GM12892 (cell line): ENCODE measurements around the gene SNX6.

ENCODE experiments used
- POLR2A ChIP-seq: IDR thresholded peaks from 2 replicates; pipeline ENCODE4 v1.6.1; 2011; ENCODE audit warnings: low read depth, low read length, control low read depth
- POLR2AphosphoS5 ChIP-seq: IDR thresholded peaks from 2 replicates; pipeline ENCODE4 v1.6.1; 2011; ENCODE audit warnings: low read depth, low read length, control low read depth

DNA sequence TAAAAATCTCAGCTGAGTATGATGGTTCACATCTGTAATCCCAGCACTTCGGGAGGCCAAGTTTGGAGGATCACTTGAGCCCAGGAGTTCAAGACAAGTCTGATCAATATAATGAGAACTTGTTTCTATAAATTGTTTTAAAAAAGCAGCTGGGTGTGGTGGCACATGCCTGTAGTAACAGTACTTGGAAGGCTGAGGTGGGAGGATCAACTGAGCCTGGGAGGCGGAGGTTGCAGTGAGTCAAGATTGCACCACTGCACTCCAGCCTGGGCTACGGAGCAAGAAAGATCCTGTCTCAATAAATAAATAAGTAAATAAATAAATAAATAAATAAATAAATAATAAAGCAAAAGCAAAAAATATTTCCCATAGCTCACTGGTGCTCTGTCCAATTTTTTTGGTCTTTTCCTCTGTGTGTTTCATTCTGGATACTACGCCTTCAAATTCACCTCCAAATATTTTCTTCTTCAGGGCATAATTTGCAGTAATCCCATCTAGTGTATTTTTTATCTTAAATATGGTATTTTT lies 32.7 kb upstream of the SNX6 start:
- TF ChIP-seq POLR2AphosphoS5 (no peak), POLR2A (no peak)
